Endothelial cell of umbilical vein (primary cell): ENCODE data around the gene RFESD. TPM values are rescaled to one million over a fixed set of nuclear protein-coding genes. Genes with fewer than 3 reads are reported as not detected.

Source experiments
- BruUV-seq: library from RNA; stranded (reverse); fragments of 400-500 nt; replicated peaks from 2 replicates; lab custom pipeline; 2021; lab: Mats Ljungman, UMichigan
- CTCF ChIA-PET: fragments of 300-600, 350-600 bp; sonication (Branson Sonifier 250); formaldehyde crosslinking; loops from one replicate; lab custom pipeline; 2021; ENCODE audit warnings: antibody characterized with exemption, inconsistent platforms; lab: Charles Lee
- POLR2A ChIA-PET: fragments of 300-600, 350-600 bp; sonication (Branson Sonifier 250); formaldehyde crosslinking; loops from one replicate; lab custom pipeline; 2021; ENCODE audit warnings: antibody characterized with exemption, inconsistent platforms; lab: Charles Lee
- DNase-seq: peaks from one replicate; pipeline ENCODE4 v3.0.0-alpha.2; 2011; ENCODE audit warnings: low read depth, low spot score
- FAIRE-seq: peaks from 2 replicates; lab custom pipeline; 2011; peaks lifted over from hg19 to GRCh38; lab: Jason Lieb, UNC
- H2AFZ ChIP-seq: 2 replicates; pipeline ENCODE4 v1.6.0; 2012; ENCODE audit warnings: low read depth, low read length, control low read depth, inconsistent platforms
- H3K27ac ChIP-seq: 2 replicates; pipeline ENCODE4 v1.5.1; 2011; ENCODE audit warnings: low read depth, mild to moderate bottlenecking, control low read depth, low read length, moderate library complexity; ENCODE audit not compliant: insufficient read depth
- H3K27me3 ChIP-seq, 2 experiments: 2 replicates each; pipeline versions ENCODE4 v1.6.0 to v1.6.1; 2011; ENCODE audit warnings: low read length in 2 of 2, mixed read lengths in 1 of 2; ENCODE audit not compliant: control insufficient read depth in 2 of 2, insufficient read depth in 2 of 2
- H3K36me3 ChIP-seq, 2 experiments: 2 replicates in 1 of 2; 3 replicates in 1 of 2; pipeline ENCODE4 v1.5.1; 2011; ENCODE audit warnings: low read length in 2 of 2, mild to moderate bottlenecking in 1 of 2, moderate library complexity in 1 of 2; ENCODE audit not compliant: control insufficient read depth in 2 of 2, insufficient read depth in 2 of 2; ENCODE audit errors: extremely low read depth in 1 of 2
- H3K4me1 ChIP-seq: 3 replicates; pipeline ENCODE4 v1.5.1; 2011; ENCODE audit warnings: mild to moderate bottlenecking, low read length; ENCODE audit not compliant: control insufficient read depth, insufficient read depth; ENCODE audit errors: extremely low read depth
- H3K4me2 ChIP-seq: 2 replicates; pipeline ENCODE4 v1.6.1; 2011; ENCODE audit warnings: low read length, control low read depth, mixed read lengths; ENCODE audit not compliant: insufficient read depth
- H3K4me3 ChIP-seq, 3 experiments: fragments of 200-600 bp in 1 of 3; sonication (generic), shearing (Covaris generic) in 1 of 3; replicated peaks in 1 of 3; 2 replicates each; pipeline ENCODE4 v1.5.1; 2011 to 2016; ENCODE audit warnings: control low read depth in 3 of 3, low read length in 3 of 3, mild to moderate bottlenecking in 2 of 3, inconsistent platforms in 1 of 3, low read depth in 1 of 3, moderate library complexity in 1 of 3; ENCODE audit not compliant: insufficient read depth in 1 of 3
- H3K79me2 ChIP-seq: 2 replicates; pipeline ENCODE4 v1.6.0; 2012; ENCODE audit warnings: low read length, inconsistent platforms; ENCODE audit not compliant: control insufficient read depth, insufficient read depth
- H3K9ac ChIP-seq: replicated peaks from 2 replicates; pipeline ENCODE3; 2011; ENCODE audit warnings: low read length, control low read depth; ENCODE audit not compliant: insufficient read depth; ENCODE audit errors: extremely low read depth
- H3K9me1 ChIP-seq: replicated peaks from 3 replicates; pipeline ENCODE4 v1.6.0; 2011; ENCODE audit warnings: mild to moderate bottlenecking, low read length; ENCODE audit not compliant: control insufficient read depth, insufficient read depth; ENCODE audit errors: extremely low read depth
- H3K9me3 ChIP-seq: replicated peaks from 2 replicates; pipeline ENCODE4 v1.5.1; 2012; ENCODE audit warnings: low read length, inconsistent platforms; ENCODE audit not compliant: control insufficient read depth, insufficient read depth
- H4K20me1 ChIP-seq: replicated peaks from 2 replicates; pipeline ENCODE3; 2011; ENCODE audit warnings: mild to moderate bottlenecking, low read length; ENCODE audit not compliant: control insufficient read depth, insufficient read depth; ENCODE audit errors: extremely low read depth
- EZH2 ChIP-seq: IDR thresholded peaks from 2 replicates; pipeline ENCODE4 v1.6.1; 2012; ENCODE audit warnings: borderline replicate concordance, low read depth, mild to moderate bottlenecking, moderate library complexity, low read length, inconsistent platforms; ENCODE audit not compliant: severe bottlenecking
- FOS ChIP-seq: IDR thresholded peaks from 2 replicates; pipeline ENCODE4 v1.6.1; 2011; ENCODE audit warnings: mild to moderate bottlenecking, low read length, moderate library complexity, borderline replicate concordance; ENCODE audit not compliant: insufficient read depth
- GATA2 ChIP-seq: IDR thresholded peaks from 2 replicates; pipeline ENCODE4 v1.7.0; 2011; ENCODE audit warnings: low read depth, mild to moderate bottlenecking, moderate library complexity, mixed read lengths, low read length; ENCODE audit not compliant: insufficient read length, insufficient read depth
- JUN ChIP-seq: IDR thresholded peaks from 2 replicates; pipeline ENCODE4 v1.6.1; 2011; ENCODE audit warnings: borderline replicate concordance, low read depth; ENCODE audit not compliant: insufficient read length, insufficient read depth
- MYC ChIP-seq: IDR thresholded peaks from one replicate; pipeline ENCODE4 v1.6.1; 2011; ENCODE audit warnings: mild to moderate bottlenecking, low read depth, low read length
- POLR2A ChIP-seq: IDR thresholded peaks from 2 replicates; pipeline ENCODE4 v1.6.1; 2012; ENCODE audit warnings: low read depth, mild to moderate bottlenecking, control low read depth, low read length
- POLR2AphosphoS5 ChIP-seq: IDR thresholded peaks from 2 replicates; pipeline ENCODE4 v1.6.1; 2012; ENCODE audit warnings: low read depth, mild to moderate bottlenecking, control low read depth, low read length, moderate library complexity; ENCODE audit not compliant: insufficient read depth
- dilution Hi-C: fragments of 300-500 bp; cut with MboI; formaldehyde crosslinking; loops from one replicate; pipeline ENCODE4 v1.15.0; 2019; ENCODE audit warnings: low sequenced_read_pairs; ENCODE audit not compliant: extremely low pct_ligation_motif_present
- intact Hi-C: fragments of 100-400 bp; cut with micrococcal nuclease; formaldehyde crosslinking; loops from one replicate; pipeline ENCODE4 v1.10.0; 2022
- polyA plus RNA-seq, 4 experiments: library from polyadenylated mRNA; depleted of rRNA in 3 of 4; stranded (reverse) in 3 of 4; unstranded in 1 of 4; fragments of >200 nt; gene quantifications; 2 replicates each; pipeline versions ENCODE4 v1.2.1 to v1.2.3, GENCODE V29; 2011 to 2012; ENCODE audit warnings: missing spikeins in 1 of 4
- total RNA-seq: library from RNA; stranded (reverse); gene quantifications from 2 replicates; pipeline ENCODE4 v1.2.3, GENCODE V29; 2021
- TF ChIP-seq, protein P1 (sequence below): IDR thresholded peaks from 2 replicates; pipeline ENCODE4 v1.6.1; 2011; ENCODE audit not compliant: insufficient read depth, insufficient read length
- TF ChIP-seq, protein P2 (sequence below), 2 donors: IDR thresholded peaks; 1 replicate in 1 of 2; 2 replicates in 1 of 2; pipeline ENCODE4 v1.5.1; 2011; ENCODE audit warnings: low read length in 2 of 2, mild to moderate bottlenecking in 2 of 2, moderate library complexity in 2 of 2, control low read depth in 1 of 2, inconsistent platforms in 1 of 2, low read depth in 1 of 2; ENCODE audit not compliant: insufficient read depth in 1 of 2; ENCODE audit errors: extremely low read depth in 1 of 2

The RFESD gene
- total and polyA plus RNA-seq, 2 donors (not counting 3 experiments of a cell fraction or from before 2014, with no cell fraction given) = 0.88 to 2.0 TPM

DNA sequence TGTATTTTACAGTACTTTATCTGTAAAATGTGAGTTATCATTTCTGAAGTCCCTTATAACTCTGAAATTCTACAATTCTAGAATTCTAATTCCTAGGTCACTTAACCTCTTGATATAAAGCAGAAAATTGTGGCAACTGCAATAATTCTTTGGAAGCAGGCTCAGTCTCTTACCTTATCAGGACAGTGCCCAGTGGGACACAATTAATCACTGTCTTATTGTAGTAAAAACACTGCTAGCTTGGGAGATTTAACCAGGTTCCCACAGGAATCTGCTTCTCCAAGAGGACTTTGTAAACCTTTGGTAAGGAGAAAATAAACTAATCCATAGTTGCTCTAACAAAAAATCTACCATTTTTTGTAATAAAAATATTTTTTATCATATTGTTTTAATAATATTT, 54.5 kb downstream of the RFESD start:
- no peaks in the 10 kb centered on the region for H3K27me3 ChIP-seq
- H3K9me3 ChIP-seq = no peaks in the 10 kb centered on the region
- FAIRE-seq (no peak), DNase-seq (no peak)
- no TSS peak for BruUV-seq
- ChIA-PET POLR2A (no interaction called here), CTCF (interaction anchor here (1.1 to 1.4 kb wide), 2 partner anchors 37 to 80 kb away, joined by 3 to 7 read pairs; no protein-coding TSS in a partner anchor)
- no peak overlapping the region for H3K27ac ChIP-seq
- H3K9me1 ChIP-seq = no peaks in the 10 kb centered on the region
- H3K4me3 ChIP-seq = no peak overlapping the region
- no peaks in the 10 kb centered on the region for H3K79me2 ChIP-seq
- H3K36me3 ChIP-seq = no peaks in the 10 kb centered on the region
- TF ChIP-seq EZH2 (no peak), POLR2A (no peak), MYC (no peak), JUN (no peak), FOS (no peak), GATA2 (no peak), POLR2AphosphoS5 (no peak)
- TF ChIP-seq, protein P1, sequence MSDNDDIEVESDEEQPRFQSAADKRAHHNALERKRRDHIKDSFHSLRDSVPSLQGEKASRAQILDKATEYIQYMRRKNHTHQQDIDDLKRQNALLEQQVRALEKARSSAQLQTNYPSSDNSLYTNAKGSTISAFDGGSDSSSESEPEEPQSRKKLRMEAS = no peak
- TF ChIP-seq, protein P2, sequence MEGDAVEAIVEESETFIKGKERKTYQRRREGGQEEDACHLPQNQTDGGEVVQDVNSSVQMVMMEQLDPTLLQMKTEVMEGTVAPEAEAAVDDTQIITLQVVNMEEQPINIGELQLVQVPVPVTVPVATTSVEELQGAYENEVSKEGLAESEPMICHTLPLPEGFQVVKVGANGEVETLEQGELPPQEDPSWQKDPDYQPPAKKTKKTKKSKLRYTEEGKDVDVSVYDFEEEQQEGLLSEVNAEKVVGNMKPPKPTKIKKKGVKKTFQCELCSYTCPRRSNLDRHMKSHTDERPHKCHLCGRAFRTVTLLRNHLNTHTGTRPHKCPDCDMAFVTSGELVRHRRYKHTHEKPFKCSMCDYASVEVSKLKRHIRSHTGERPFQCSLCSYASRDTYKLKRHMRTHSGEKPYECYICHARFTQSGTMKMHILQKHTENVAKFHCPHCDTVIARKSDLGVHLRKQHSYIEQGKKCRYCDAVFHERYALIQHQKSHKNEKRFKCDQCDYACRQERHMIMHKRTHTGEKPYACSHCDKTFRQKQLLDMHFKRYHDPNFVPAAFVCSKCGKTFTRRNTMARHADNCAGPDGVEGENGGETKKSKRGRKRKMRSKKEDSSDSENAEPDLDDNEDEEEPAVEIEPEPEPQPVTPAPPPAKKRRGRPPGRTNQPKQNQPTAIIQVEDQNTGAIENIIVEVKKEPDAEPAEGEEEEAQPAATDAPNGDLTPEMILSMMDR (IDR thresholded peaks at IDR 0.05; ENCODE audit: extremely low read depth in 1 of 2, insufficient read depth in 1 of 2, low read depth in 1 of 2, low read length in 2 of 2) = no peak
- intact Hi-C loops = no loop called here
- no peaks in the 10 kb centered on the region for H4K20me1 ChIP-seq
- dilution Hi-C loops = no loop called here
- no peak overlapping the region for H3K4me2 ChIP-seq
- no peak overlapping the region for H2AFZ ChIP-seq
- no peak overlapping the region for H3K9ac ChIP-seq
- H3K4me1 ChIP-seq = no peaks in the 10 kb centered on the region
